Spleen (tissue), 11 donors: Measurements from ENCODE around the gene ARRB2. TPM values are rescaled to one million over a fixed set of nuclear protein-coding genes. Genes with fewer than 3 reads are reported as not detected.

Experiments used
- DNase-seq: peaks from one replicate; pipeline ENCODE4 v3.0.0-alpha.2; 2020
- H3K27ac ChIP-seq, 8 donors: fragments of 200-600 bp; sonication (generic) in 7 of 8; 1 replicate in 4 of 8; 2 replicates in 4 of 8; pipeline versions ENCODE4 v1.5.0 to v1.8.0; 2016 to 2021; ENCODE audit warnings: inconsistent platforms in 4 of 8, mild to moderate bottlenecking in 4 of 8, moderate library complexity in 1 of 8
- H3K27me3 ChIP-seq, 7 donors: fragments of 200-600 bp; sonication (generic) in 6 of 7; replicated peaks in 1 of 7; 1 replicate in 4 of 7; 2 replicates in 3 of 7; pipeline versions ENCODE4 v1.5.0 to v1.8.0; 2016 to 2021; ENCODE audit warnings: inconsistent platforms in 3 of 7, mild to moderate bottlenecking in 1 of 7
- H3K36me3 ChIP-seq, 6 donors: fragments of 200-600 bp; sonication (generic) in 5 of 6; 1 replicate in 4 of 6; 2 replicates in 2 of 6; pipeline versions ENCODE4 v1.5.0 to v1.8.0; 2016 to 2021; ENCODE audit warnings: inconsistent platforms in 2 of 6
- H3K4me1 ChIP-seq, 6 donors: fragments of 200-600 bp; sonication (generic) in 5 of 6; 1 replicate in 3 of 6; 2 replicates in 3 of 6; pipeline versions ENCODE4 v1.5.0 to v1.8.0; 2016 to 2021; ENCODE audit warnings: inconsistent platforms in 3 of 6
- H3K4me3 ChIP-seq, 8 donors: fragments of 200-600 bp; sonication (generic) in 7 of 8; 1 replicate in 4 of 8; 2 replicates in 4 of 8; pipeline versions ENCODE4 v1.5.0 to v1.8.0; 2016 to 2021; ENCODE audit warnings: inconsistent platforms in 4 of 8, mild to moderate bottlenecking in 4 of 8, moderate library complexity in 2 of 8
- H3K9me3 ChIP-seq, 8 donors: fragments of 200-600 bp; sonication (generic) in 7 of 8; 1 replicate in 4 of 8; 2 replicates in 4 of 8; pipeline versions ENCODE4 v1.5.0 to v1.8.0; 2016 to 2021; ENCODE audit warnings: inconsistent platforms in 4 of 8
- POLR2A ChIP-seq, 3 donors: fragments of 450-650 bp; IDR thresholded peaks; one replicate each; pipeline ENCODE4 v1.5.1; 2017; ENCODE audit warnings: antibody characterized with exemption in 3 of 3, mild to moderate bottlenecking in 1 of 3
- POLR2AphosphoS5 ChIP-seq, 3 donors: sonication (generic); formaldehyde crosslinking; IDR thresholded peaks; one replicate each; pipeline ENCODE4 v1.5.1; 2017; ENCODE audit warnings: antibody characterized with exemption in 3 of 3
- WGBS, 5 donors: extraction: QIAGEN DNeasy Blood & Tissue Kit in 3 of 5; methylation state at CpG; one replicate each; pipeline versions ENCODE4 v1.1.5 to v1.1.7; 2013 to 2018; 5-methylcytosine and 5-hydroxymethylcytosine counted together
- intact Hi-C: fragments of 100-400 bp; cut with DNase I; formaldehyde crosslinking; loops from one replicate; pipeline ENCODE4 v1.15.0; 2023; ENCODE audit warnings: low total_unique reads
- polyA plus RNA-seq, 3 donors: library from polyadenylated mRNA; stranded (reverse); fragments of 200-250 nt; gene quantifications; one replicate each; pipeline ENCODE4 v1.2.1, GENCODE V29; 2013
- total RNA-seq, 7 donors: library from RNA; depleted of rRNA in 3 of 7; stranded (reverse); fragments of >200 nt in 3 of 7; fragmentation: NEBNext Ultra II Directional in 4 of 7; extraction: Animal tissue kit (Norgen Biotek cat#: 25700) in 4 of 7; gene quantifications; one replicate each; pipeline versions ENCODE4 v1.1.0 to v1.2.1, GENCODE V29; 2016 to 2021
- TF ChIP-seq, protein P1 (sequence below), 11 experiments: fragments of 200-600 bp in 7 of 11; fragments of 450-650 bp in 4 of 11; sonication (generic) in 4 of 11; IDR thresholded peaks in 8 of 11; conservative IDR thresholded peaks in 3 of 11; 1 replicate in 7 of 11; 2 replicates in 4 of 11; pipeline versions ENCODE4 v1.4.0 to v1.8.0; 2016 to 2021; ENCODE audit warnings: antibody characterized with exemption in 11 of 11, inconsistent platforms in 4 of 11, mild to moderate bottlenecking in 1 of 11
- donor health status: healthy with polysubstance abuse.
- donor health status: DM: no; HTN: no; CAD: no; lungs with moderate emphysema.
- donor health status: DM: no; HTN: no; CAD: no.
- donor health status: Bipolar disorder and iron deficiency.
- donor health status: healthy.
- donor health status: DM: no; HTN: no; CAD: no.
- donor health status: DM: yes; HTN: yes; CAD: no.

The ARRB2 gene
- total and polyA plus RNA-seq, 10 donors: 61.4 to 416 (median 209) TPM

DNA sequence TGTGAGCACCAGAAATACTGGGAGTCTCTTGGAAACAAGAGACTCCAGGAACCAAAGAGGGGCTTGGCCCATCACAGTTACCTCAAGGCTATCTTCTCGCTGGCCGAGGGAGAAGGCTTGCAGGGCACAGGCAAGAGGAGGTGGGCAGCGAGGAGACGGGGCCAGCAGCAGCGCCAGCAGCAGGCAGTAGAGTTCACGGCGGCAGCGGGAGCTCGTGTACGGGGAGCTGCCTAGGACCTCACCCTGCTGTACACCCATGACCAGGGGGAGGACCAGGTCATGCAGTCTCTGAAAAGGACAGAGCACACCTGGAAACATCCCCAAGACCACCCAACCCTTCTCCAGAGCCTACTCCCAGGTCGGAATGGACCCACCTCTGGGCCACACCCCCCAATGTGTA, 37.3 kb upstream of the ARRB2 start:
- intact Hi-C loops: no loop called here
- peak overlapping the region in 1 of 8 donors; percentile 5 for H3K27ac ChIP-seq
- WGBS, 5 donors: 86 to 98% (median 93%) methylated on average over 10 to 11 of the region's 11 CpGs
- peaks cover 0 to 12% (median 0%) of the 10 kb centered on the region in 6 donors for H3K4me1 ChIP-seq
- no peak overlapping the region for H3K4me3 ChIP-seq
- no peak for DNase-seq
- H3K36me3 ChIP-seq: peaks cover 0 to 84% (median 72%) of the 10 kb centered on the region in 6 donors
- H3K9me3 ChIP-seq: no peaks in the 10 kb centered on the region
- no peak for TF ChIP-seq POLR2AphosphoS5 (IDR thresholded peaks at IDR 0.05)
- no peaks in the 10 kb centered on the region for H3K27me3 ChIP-seq

DNA sequence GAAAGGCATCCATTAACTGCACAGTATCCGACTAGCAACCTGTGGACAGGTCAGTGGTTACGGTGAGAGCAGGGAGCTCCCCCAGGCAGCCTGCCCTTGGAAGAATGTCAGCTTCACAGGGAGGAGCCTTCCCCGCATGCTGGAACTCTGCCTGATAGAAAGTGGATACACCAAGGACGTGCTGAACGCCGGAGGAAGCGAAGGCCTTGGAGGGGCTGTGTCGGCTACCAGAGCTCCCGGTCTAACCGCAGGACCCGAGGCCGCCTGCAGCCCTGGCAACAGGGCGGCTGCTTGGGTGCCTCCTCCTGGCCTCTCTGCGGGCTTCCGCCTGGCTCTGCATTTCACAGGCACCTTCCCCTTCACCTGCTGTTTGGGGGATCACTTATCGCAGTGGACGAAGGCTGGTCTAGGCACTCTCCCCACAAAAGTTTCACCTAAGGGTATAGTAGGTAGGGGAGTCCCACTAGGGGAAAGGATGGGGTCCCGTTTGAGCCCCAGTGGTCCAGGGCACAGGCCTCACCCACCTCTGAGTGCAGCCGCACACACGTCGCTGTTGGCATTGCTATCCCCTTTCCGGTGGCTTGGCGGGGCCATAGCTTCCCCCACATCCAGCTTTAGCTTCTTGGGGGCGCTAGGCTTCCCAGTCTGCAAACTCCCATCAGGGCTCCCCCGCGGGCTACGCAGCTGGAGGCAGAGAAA, 36.3 kb upstream of the ARRB2 start:
- Histone ChIP-seq H3K36me3 (peaks cover 0 to 93% (median 79%) of the 10 kb centered on the region in 6 donors), H3K4me3 (no peak overlapping the region), H3K9me3 (no peaks in the 10 kb centered on the region), H3K4me1 (peaks cover 0 to 12% (median 0%) of the 10 kb centered on the region in 6 donors), H3K27me3 (no peaks in the 10 kb centered on the region), H3K27ac (peak overlapping the region in 3 of 8 donors; percentile 5 to 24 (median 24))
- WGBS, 5 donors: 81 to 96% (median 89%) methylated on average over 16 to 27 of the region's 27 CpGs
- intact Hi-C loops: no loop called here
- DNase-seq: no peak
- TF ChIP-seq POLR2AphosphoS5 (IDR thresholded peaks at IDR 0.05) (peak in 2 of 3 donors; percentile 33 to 57), POLR2A (IDR thresholded peaks at IDR 0.05) (no peak)
- TF ChIP-seq, protein P1, sequence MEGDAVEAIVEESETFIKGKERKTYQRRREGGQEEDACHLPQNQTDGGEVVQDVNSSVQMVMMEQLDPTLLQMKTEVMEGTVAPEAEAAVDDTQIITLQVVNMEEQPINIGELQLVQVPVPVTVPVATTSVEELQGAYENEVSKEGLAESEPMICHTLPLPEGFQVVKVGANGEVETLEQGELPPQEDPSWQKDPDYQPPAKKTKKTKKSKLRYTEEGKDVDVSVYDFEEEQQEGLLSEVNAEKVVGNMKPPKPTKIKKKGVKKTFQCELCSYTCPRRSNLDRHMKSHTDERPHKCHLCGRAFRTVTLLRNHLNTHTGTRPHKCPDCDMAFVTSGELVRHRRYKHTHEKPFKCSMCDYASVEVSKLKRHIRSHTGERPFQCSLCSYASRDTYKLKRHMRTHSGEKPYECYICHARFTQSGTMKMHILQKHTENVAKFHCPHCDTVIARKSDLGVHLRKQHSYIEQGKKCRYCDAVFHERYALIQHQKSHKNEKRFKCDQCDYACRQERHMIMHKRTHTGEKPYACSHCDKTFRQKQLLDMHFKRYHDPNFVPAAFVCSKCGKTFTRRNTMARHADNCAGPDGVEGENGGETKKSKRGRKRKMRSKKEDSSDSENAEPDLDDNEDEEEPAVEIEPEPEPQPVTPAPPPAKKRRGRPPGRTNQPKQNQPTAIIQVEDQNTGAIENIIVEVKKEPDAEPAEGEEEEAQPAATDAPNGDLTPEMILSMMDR (IDR thresholded peaks at IDR 0.05 in 8 of 11, conservative IDR thresholded peaks at IDR 0.05 in 3 of 11): no peak

DNA sequence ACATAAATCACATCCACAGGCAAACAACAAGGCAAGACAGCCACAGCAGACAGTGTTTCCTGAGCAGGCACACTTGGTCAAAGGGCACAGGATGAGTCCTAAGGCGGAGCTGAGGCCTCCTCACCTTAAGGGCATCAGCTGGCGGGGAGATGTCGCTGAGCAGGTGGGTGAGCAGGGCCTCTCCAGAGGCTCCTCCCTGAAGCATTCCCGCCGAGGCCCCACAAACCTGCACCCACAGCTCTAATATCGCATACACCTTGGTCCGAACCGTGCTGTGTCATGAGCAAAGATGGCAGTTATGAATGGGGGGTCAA, 35.8 kb upstream of the ARRB2 start:
- Histone ChIP-seq H3K36me3 (peaks cover 0 to 99% (median 84%) of the 10 kb centered on the region in 6 donors), H3K9me3 (no peaks in the 10 kb centered on the region), H3K27me3 (no peaks in the 10 kb centered on the region), H3K4me1 (peaks cover 0 to 12% (median 0%) of the 10 kb centered on the region in 6 donors), H3K4me3 (no peak overlapping the region), H3K27ac (peak overlapping the region in 2 of 8 donors; percentile 5 to 24)
- TF ChIP-seq POLR2A (IDR thresholded peaks at IDR 0.05): no peak
- TF ChIP-seq, protein P1 (IDR thresholded peaks at IDR 0.05 in 8 of 11, conservative IDR thresholded peaks at IDR 0.05 in 3 of 11): no peak
- no peak for TF ChIP-seq POLR2AphosphoS5 (IDR thresholded peaks at IDR 0.05)
- 90 to 99% (median 95%) methylated on average over 5 to 8 of the region's 8 CpGs for WGBS, 5 donors
- intact Hi-C loops: no loop called here
- no peak for DNase-seq

DNA sequence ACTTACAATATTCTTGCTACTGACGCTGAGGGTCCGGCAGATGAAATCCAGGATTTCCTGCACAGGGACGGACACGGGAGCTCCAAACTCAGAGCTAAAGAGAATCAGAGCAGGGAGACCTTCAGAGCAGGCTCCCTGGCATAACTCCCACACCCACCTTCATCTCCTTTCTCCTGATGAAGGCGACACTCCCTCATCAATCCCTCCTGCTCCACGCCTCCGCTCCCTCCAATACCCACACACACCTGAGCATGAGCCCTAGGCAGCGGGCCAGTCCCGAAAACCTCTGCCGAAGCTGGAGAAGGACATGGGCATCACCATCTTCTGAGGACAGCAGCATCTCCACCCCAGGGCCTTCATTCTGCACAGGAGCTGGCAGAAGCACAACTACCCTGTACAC, 34.6 kb upstream of the ARRB2 start:
- WGBS, 5 donors: 88 to 99% (median 95%) methylated on average over 10 of the region's 10 CpGs
- no peak overlapping the region for H3K27ac ChIP-seq
- TF ChIP-seq, protein P1 (IDR thresholded peaks at IDR 0.05 in 8 of 11, conservative IDR thresholded peaks at IDR 0.05 in 3 of 11): no peak
- no peak for TF ChIP-seq POLR2AphosphoS5 (IDR thresholded peaks at IDR 0.05)
- no peak for TF ChIP-seq POLR2A (IDR thresholded peaks at IDR 0.05)
- peaks cover 3 to 100% (median 91%) of the 10 kb centered on the region in 6 donors for H3K36me3 ChIP-seq
- no peaks in the 10 kb centered on the region for H3K27me3 ChIP-seq
- intact Hi-C loops: no loop called here
- DNase-seq: no peak
- no peak overlapping the region for H3K4me3 ChIP-seq
- no peaks in the 10 kb centered on the region for H3K9me3 ChIP-seq
- H3K4me1 ChIP-seq: peaks cover 0 to 12% (median 0%) of the 10 kb centered on the region in 6 donors
